GM10248 (cell line): Measurements from ENCODE around the gene LGR4.

Experiments used
- CTCF ChIA-PET: fragments of 300-600 bp; sonication (Branson Sonifier 250); formaldehyde crosslinking; extraction: SDS; loops from one replicate; lab custom pipeline; 2021; ENCODE audit warnings: antibody characterized with exemption; lab: Yijun Ruan, JAX
- POLR2A ChIA-PET: fragments of 350-650 bp; sonication (Branson Sonifier 250); formaldehyde crosslinking; extraction: SDS; loops from one replicate; lab custom pipeline; 2020; ENCODE audit warnings: antibody characterized with exemption; lab: Yijun Ruan, JAX
- DNase-seq: peaks from one replicate; pipeline ENCODE4 v3.0.0; 2012; ENCODE audit errors: extremely low spot score
- CTCF ChIP-seq: IDR thresholded peaks from 2 replicates; pipeline ENCODE4 v1.5.1; 2012; ENCODE audit warnings: mild to moderate bottlenecking, low read depth; ENCODE audit errors: extremely low read depth, missing control alignments, control extremely low read depth

LGR4 gene

GRCh38 chr11:27418356-27418755 lies 54.2 kb downstream of the LGR4 start:
- no peak for TF ChIP-seq CTCF
- ChIA-PET POLR2A (no interaction called here), CTCF (no interaction called here)
- no peak for DNase-seq

- ChIA-PET POLR2A (no interaction called here), CTCF (no interaction called here)
- TF ChIP-seq CTCF = no peak
- DNase-seq = no peak
Observed at GRCh38 chr11:27416568-27417176, 55.9 kb downstream of the LGR4 start.

GRCh38 chr11:27414644-27415043 lies 57.9 kb downstream of the LGR4 start:
- no peak for TF ChIP-seq CTCF
- no peak for DNase-seq
- POLR2A ChIA-PET = no interaction called here
- CTCF ChIA-PET = interaction anchor here (1.0 kb wide), 1 partner anchor 9 kb away, joined by 3 read pairs; no protein-coding TSS in a partner anchor

GRCh38 chr11:27413218-27413617 lies 59.4 kb downstream of the LGR4 start:
- DNase-seq = no peak
- ChIA-PET CTCF (interaction anchor here (1.1 kb wide), 1 partner anchor 18 kb away, joined by 4 read pairs; no protein-coding TSS in a partner anchor), POLR2A (no interaction called here)
- no peak for TF ChIP-seq CTCF

GRCh38 chr11:27412192-27412691 lies 60.3 kb downstream of the LGR4 start:
- DNase-seq = no peak
- POLR2A ChIA-PET = no interaction called here
- no peak for TF ChIP-seq CTCF
- CTCF ChIA-PET = no interaction called here

- DNase-seq = no peak
- TF ChIP-seq CTCF = no peak
- POLR2A ChIA-PET = no interaction called here
- CTCF ChIA-PET = no interaction called here
Observed at GRCh38 chr11:27411328-27411727, 61.3 kb downstream of the LGR4 start.
